Measurements from ENCODE around the gene C1orf174. TPM values are rescaled to one million over a fixed set of nuclear protein-coding genes. Genes with fewer than 3 reads are reported as not detected.
A peak's percentile ranks its signal among the peaks of the same experiment; 100 is the strongest.

The C1orf174 gene
- total RNA-seq, 1 donor from 2014 or later = 36.5 TPM

GRCh38 chr1:3924186-3924824 is 24.2 kb upstream of the C1orf174 start:
- H3K27me3 Mint-ChIP-seq (ENCODE audit: insufficient read depth, low read depth) = peaks cover 21% of the 10 kb centered on the region
- H3K27ac Mint-ChIP-seq = peak overlapping the region; percentile 34
- Histone ChIP-seq H3K4me1 (peaks cover 4% of the 10 kb centered on the region), H4K20me1 (ENCODE audit: low read depth) (no peaks in the 10 kb centered on the region), H3K4me3 (no peak overlapping the region), H3K36me3 (no peaks in the 10 kb centered on the region), H3K79me2 (ENCODE audit: low read depth) (no peaks in the 10 kb centered on the region), H3K9me3 (ENCODE audit: low read depth) (no peaks in the 10 kb centered on the region), H3K27ac (no peak overlapping the region), H2AFZ (replicated peaks) (no peak overlapping the region), H3K9ac (no peak overlapping the region), H3K27me3 (no peaks in the 10 kb centered on the region), H3F3A (ENCODE audit: low read depth) (peaks cover 9% of the 10 kb centered on the region), H3K4me2 (no peak overlapping the region)
- H3K36me3 Mint-ChIP-seq = peaks cover 1% of the 10 kb centered on the region
- H3K4me1 Mint-ChIP-seq = peaks cover 21% of the 10 kb centered on the region
- H3K9me3 Mint-ChIP-seq = peaks cover 2% of the 10 kb centered on the region
- H3K4me3 Mint-ChIP-seq = no peak overlapping the region
- DNase-seq (ENCODE audit: low spot score) = no peak
- TF ChIP-seq EZH2phosphoT487 (IDR thresholded peaks at IDR 0.05) = no peak
- no peak for TF ChIP-seq EZH2 (IDR thresholded peaks at IDR 0.05)
- TF ChIP-seq CTCF (IDR thresholded peaks at IDR 0.05) = no peak

GRCh38 chr1:3923378-3924185 is 23.5 kb upstream of the C1orf174 start:
- no peaks in the 10 kb centered on the region for H3K9me3 Mint-ChIP-seq
- TF ChIP-seq EZH2 (IDR thresholded peaks at IDR 0.05) (no peak), CTCF (IDR thresholded peaks at IDR 0.05) (no peak), EZH2phosphoT487 (IDR thresholded peaks at IDR 0.05) (no peak)

GRCh38 chr1:3922851-3923250 is 22.8 kb upstream of the C1orf174 start:
- DNase-seq (ENCODE audit: low spot score) = no peak
- Histone ChIP-seq H3K9me3 (ENCODE audit: low read depth) (no peaks in the 10 kb centered on the region), H3K4me3 (no peak overlapping the region), H3K4me1 (peaks cover 4% of the 10 kb centered on the region), H3F3A (ENCODE audit: low read depth) (no peaks in the 10 kb centered on the region), H3K79me2 (ENCODE audit: low read depth) (no peaks in the 10 kb centered on the region), H3K27me3 (no peaks in the 10 kb centered on the region), H3K36me3 (no peaks in the 10 kb centered on the region), H3K27ac (no peak overlapping the region), H4K20me1 (ENCODE audit: low read depth) (no peaks in the 10 kb centered on the region), H3K4me2 (no peak overlapping the region), H2AFZ (replicated peaks) (no peak overlapping the region), H3K9ac (no peak overlapping the region)
- Mint-ChIP-seq H3K27ac (no peak overlapping the region), H3K4me1 (peaks cover 16% of the 10 kb centered on the region), H3K4me3 (no peak overlapping the region), H3K27me3 (ENCODE audit: insufficient read depth, low read depth) (peaks cover 13% of the 10 kb centered on the region), H3K9me3 (no peaks in the 10 kb centered on the region), H3K36me3 (no peaks in the 10 kb centered on the region)
- TF ChIP-seq CTCF (IDR thresholded peaks at IDR 0.05) = no peak
- TF ChIP-seq EZH2phosphoT487 (IDR thresholded peaks at IDR 0.05) = no peak
- no peak for TF ChIP-seq EZH2 (IDR thresholded peaks at IDR 0.05)

More at GRCh38 chr1:3923378-3924185, 23.5 kb upstream of the C1orf174 start:
- H3K27me3 Mint-ChIP-seq (ENCODE audit: insufficient read depth, low read depth) = peaks cover 17% of the 10 kb centered on the region
- Histone ChIP-seq H3K36me3 (no peaks in the 10 kb centered on the region), H3K79me2 (ENCODE audit: low read depth) (no peaks in the 10 kb centered on the region), H2AFZ (replicated peaks) (no peak overlapping the region), H3K9ac (no peak overlapping the region), H4K20me1 (ENCODE audit: low read depth) (no peaks in the 10 kb centered on the region), H3K27ac (no peak overlapping the region), H3K4me1 (peaks cover 4% of the 10 kb centered on the region), H3K9me3 (ENCODE audit: low read depth) (no peaks in the 10 kb centered on the region), H3F3A (ENCODE audit: low read depth) (peaks cover 2% of the 10 kb centered on the region), H3K4me2 (no peak overlapping the region), H3K27me3 (no peaks in the 10 kb centered on the region), H3K4me3 (no peak overlapping the region)
- no peak for DNase-seq (ENCODE audit: low spot score)
- H3K4me1 Mint-ChIP-seq = peaks cover 18% of the 10 kb centered on the region
- no peak overlapping the region for H3K4me3 Mint-ChIP-seq
- H3K27ac Mint-ChIP-seq = peak overlapping the region; percentile 34
- H3K36me3 Mint-ChIP-seq = no peaks in the 10 kb centered on the region
